Subcutaneous abdominal adipose tissue (tissue), 5 donors: ENCODE data around the gene GPR17.

Source experiments
- H3K27ac ChIP-seq: one replicate; pipeline ENCODE4 v1.7.0; 2013; ENCODE audit warnings: low read depth, mild to moderate bottlenecking, inconsistent platforms, low read length, moderate library complexity
- H3K27me3 ChIP-seq, 5 donors: one replicate each; pipeline ENCODE4 v1.7.0; 2013; ENCODE audit warnings: low read length in 5 of 5, inconsistent platforms in 1 of 5; ENCODE audit not compliant: control insufficient read depth in 5 of 5, insufficient read depth in 4 of 5
- H3K36me3 ChIP-seq, 5 donors: one replicate each; pipeline ENCODE4 v1.7.0; 2013; ENCODE audit warnings: low read length in 5 of 5; ENCODE audit not compliant: control insufficient read depth in 5 of 5, insufficient read depth in 5 of 5
- H3K4me1 ChIP-seq, 5 donors: one replicate each; pipeline ENCODE4 v1.7.0; 2013; ENCODE audit warnings: low read length in 5 of 5, mild to moderate bottlenecking in 3 of 5, moderate library complexity in 1 of 5; ENCODE audit not compliant: control insufficient read depth in 5 of 5, insufficient read depth in 5 of 5
- H3K4me3 ChIP-seq, 5 donors: one replicate each; pipeline ENCODE4 v1.7.0; 2013; ENCODE audit warnings: low read length in 5 of 5, low read depth in 1 of 5
- H3K9ac ChIP-seq, 5 donors: one replicate each; pipeline ENCODE4 v1.7.0; 2013; ENCODE audit warnings: low read length in 5 of 5, mild to moderate bottlenecking in 4 of 5, moderate library complexity in 3 of 5
- H3K9me3 ChIP-seq, 5 donors: one replicate each; pipeline ENCODE4 v1.7.0; 2013; ENCODE audit warnings: low read length in 5 of 5; ENCODE audit not compliant: control insufficient read depth in 5 of 5
- donor health status: healthy.
- donor health status: healthy.
- donor health status: healthy.
- donor health status: healthy.
- donor health status: healthy.

GPR17 gene

GRCh38 chr2:127676906-127677305 is 31.0 kb downstream of the GPR17 start:
- no peaks in the 10 kb centered on the region for H3K9me3 ChIP-seq
- H3K36me3 ChIP-seq, result peaks cover 0 to 2% (median 0%) of the 10 kb centered on the region in 5 donors
- H3K9ac ChIP-seq, result no peak overlapping the region
- H3K27ac ChIP-seq, result no peak overlapping the region
- no peak overlapping the region for H3K4me3 ChIP-seq
- peaks cover 5 to 86% (median 48%) of the 10 kb centered on the region in 5 donors for H3K4me1 ChIP-seq
- H3K27me3 ChIP-seq, result peaks cover 0 to 3% (median 0%) of the 10 kb centered on the region in 5 donors

- Histone ChIP-seq H3K4me3 (no peak overlapping the region), H3K4me1 (peaks cover 0 to 84% (median 42%) of the 10 kb centered on the region in 5 donors), H3K36me3 (no peaks in the 10 kb centered on the region), H3K9ac (no peak overlapping the region), H3K27ac (no peak overlapping the region), H3K27me3 (no peaks in the 10 kb centered on the region), H3K9me3 (no peaks in the 10 kb centered on the region)
Observed at GRCh38 chr2:127678531-127678930, 32.6 kb downstream of the GPR17 start.

- no peak overlapping the region for H3K9ac ChIP-seq
- no peaks in the 10 kb centered on the region for H3K27me3 ChIP-seq
- H3K9me3 ChIP-seq, result no peaks in the 10 kb centered on the region
- no peak overlapping the region for H3K27ac ChIP-seq
- no peaks in the 10 kb centered on the region for H3K36me3 ChIP-seq
- peaks cover 0 to 83% (median 42%) of the 10 kb centered on the region in 5 donors for H3K4me1 ChIP-seq
- peak overlapping the region in 2 of 5 donors; percentile 27 to 53 for H3K4me3 ChIP-seq
Observed at GRCh38 chr2:127678991-127679390, 33.0 kb downstream of the GPR17 start.

- peaks cover 0 to 79% (median 36%) of the 10 kb centered on the region in 5 donors for H3K4me1 ChIP-seq
- no peaks in the 10 kb centered on the region for H3K27me3 ChIP-seq
- H3K36me3 ChIP-seq, result no peaks in the 10 kb centered on the region
- no peak overlapping the region for H3K27ac ChIP-seq
- H3K4me3 ChIP-seq, result peak overlapping the region in 3 of 5 donors; percentile 27 to 62 (median 53)
- H3K9me3 ChIP-seq, result no peaks in the 10 kb centered on the region
- H3K9ac ChIP-seq, result peak overlapping the region in 1 of 5 donors; percentile 21
Observed at GRCh38 chr2:127679680-127680361, 33.9 kb downstream of the GPR17 start.

- Histone ChIP-seq H3K9ac (peak overlapping the region in 2 of 5 donors; percentile 27 to 34), H3K36me3 (no peaks in the 10 kb centered on the region), H3K9me3 (no peaks in the 10 kb centered on the region), H3K4me3 (peak overlapping the region in 4 of 5 donors; percentile 1 to 62 (median 55)), H3K27me3 (no peaks in the 10 kb centered on the region), H3K4me1 (peaks cover 0 to 79% (median 33%) of the 10 kb centered on the region in 5 donors), H3K27ac (peak overlapping the region; percentile 57)
Observed at GRCh38 chr2:127680706-127681287, 34.8 kb downstream of the GPR17 start.

GRCh38 chr2:127681288-127681804 is 35.4 kb downstream of the GPR17 start:
- H3K27ac ChIP-seq, result peak overlapping the region; percentile 57
- no peaks in the 10 kb centered on the region for H3K27me3 ChIP-seq
- H3K9ac ChIP-seq, result peak overlapping the region in 3 of 5 donors; percentile 6 to 33 (median 27)
- H3K4me3 ChIP-seq, result peak overlapping the region in 4 of 5 donors; percentile 1 to 62 (median 55)
- H3K36me3 ChIP-seq, result no peaks in the 10 kb centered on the region
- peaks cover 0 to 74% (median 29%) of the 10 kb centered on the region in 5 donors for H3K4me1 ChIP-seq
- H3K9me3 ChIP-seq, result no peaks in the 10 kb centered on the region

GRCh38 chr2:127681976-127682857 is 36.3 kb downstream of the GPR17 start:
- no peaks in the 10 kb centered on the region for H3K36me3 ChIP-seq
- H3K9me3 ChIP-seq, result no peaks in the 10 kb centered on the region
- no peak overlapping the region for H3K9ac ChIP-seq
- H3K27me3 ChIP-seq, result no peaks in the 10 kb centered on the region
- H3K4me1 ChIP-seq, result peaks cover 0 to 66% (median 25%) of the 10 kb centered on the region in 5 donors
- no peak overlapping the region for H3K27ac ChIP-seq
- H3K4me3 ChIP-seq, result no peak overlapping the region

- H3K27ac ChIP-seq, result no peak overlapping the region
- peaks cover 0 to 58% (median 25%) of the 10 kb centered on the region in 5 donors for H3K4me1 ChIP-seq
Observed at GRCh38 chr2:127683056-127683455, 37.1 kb downstream of the GPR17 start.

GRCh38 chr2:127683757-127684156 is 37.8 kb downstream of the GPR17 start:
- H3K27ac ChIP-seq, result no peak overlapping the region

More at GRCh38 chr2:127683056-127683455, 37.1 kb downstream of the GPR17 start:
- Histone ChIP-seq H3K27me3 (no peaks in the 10 kb centered on the region), H3K4me3 (no peak overlapping the region), H3K9me3 (no peaks in the 10 kb centered on the region), H3K9ac (no peak overlapping the region), H3K36me3 (no peaks in the 10 kb centered on the region)

More at GRCh38 chr2:127683757-127684156, 37.8 kb downstream of the GPR17 start:
- no peaks in the 10 kb centered on the region for H3K36me3 ChIP-seq
- H3K4me3 ChIP-seq, result no peak overlapping the region
- peaks cover 0 to 4% (median 0%) of the 10 kb centered on the region in 5 donors for H3K9me3 ChIP-seq
- H3K4me1 ChIP-seq, result peaks cover 0 to 51% (median 25%) of the 10 kb centered on the region in 5 donors
- no peak overlapping the region for H3K9ac ChIP-seq
- H3K27me3 ChIP-seq, result no peaks in the 10 kb centered on the region
